Astrocyte (in vitro differentiated cells and primary cell): ENCODE measurements around the gene ACACB. TPM values are rescaled to one million over a fixed set of nuclear protein-coding genes. Genes with fewer than 3 reads are reported as not detected.

Experiments used
- DNase-seq: peaks from one replicate; pipeline ENCODE4 v3.0.0-alpha.2; 2010; ENCODE audit warnings: low read depth
- FAIRE-seq: peaks from 2 replicates; lab custom pipeline; 2011; peaks lifted over from hg19 to GRCh38; lab: Jason Lieb, UNC
- H2AFZ ChIP-seq: 2 replicates; pipeline ENCODE4 v1.6.0; 2012; ENCODE audit warnings: low read depth, low read length, inconsistent platforms
- H3K27ac ChIP-seq: 2 replicates; pipeline ENCODE4 v1.5.1; 2011; ENCODE audit warnings: low read depth, low read length, inconsistent platforms
- H3K27me3 ChIP-seq: 2 replicates; pipeline ENCODE4 v1.6.0; 2011; ENCODE audit warnings: low read length, inconsistent platforms; ENCODE audit not compliant: insufficient read depth
- H3K36me3 ChIP-seq: 2 replicates; pipeline ENCODE4 v1.5.1; 2011; ENCODE audit warnings: low read length, inconsistent platforms; ENCODE audit not compliant: insufficient read depth
- H3K4me1 ChIP-seq: 2 replicates; pipeline ENCODE4 v1.5.1; 2011; ENCODE audit warnings: low read length, inconsistent platforms; ENCODE audit not compliant: insufficient read depth
- H3K4me2 ChIP-seq: 2 replicates; pipeline ENCODE4 v1.6.0; 2012; ENCODE audit warnings: low read length, inconsistent platforms
- H3K4me3 ChIP-seq: 2 replicates; pipeline ENCODE4 v1.5.1; 2011; ENCODE audit warnings: low read depth, mild to moderate bottlenecking, low read length, inconsistent platforms; ENCODE audit not compliant: insufficient read depth
- H3K79me2 ChIP-seq: 2 replicates; pipeline ENCODE4 v1.6.0; 2012; ENCODE audit warnings: mild to moderate bottlenecking, low read length, inconsistent platforms; ENCODE audit not compliant: insufficient read depth
- H3K9ac ChIP-seq: 2 replicates; pipeline ENCODE4 v1.6.0; 2012; ENCODE audit warnings: mild to moderate bottlenecking, low read length, inconsistent platforms
- H3K9me3 ChIP-seq: 2 replicates; pipeline ENCODE4 v1.5.1; 2012; ENCODE audit warnings: low read depth, mild to moderate bottlenecking, low read length, inconsistent platforms; ENCODE audit not compliant: insufficient read depth
- H4K20me1 ChIP-seq: 2 replicates; pipeline ENCODE4 v1.6.0; 2012; ENCODE audit warnings: low read length, inconsistent platforms; ENCODE audit not compliant: insufficient read depth
- H3K27ac Mint-ChIP-seq: one replicate; pipeline ENCODE4 v1.8.0; 2021; ENCODE audit warnings: mild to moderate bottlenecking, mixed read lengths; ENCODE audit not compliant: unreplicated experiment
- H3K27me3 Mint-ChIP-seq: one replicate; pipeline ENCODE4 v1.8.0; 2021; ENCODE audit warnings: low read depth, mixed read lengths; ENCODE audit not compliant: unreplicated experiment
- H3K36me3 Mint-ChIP-seq: one replicate; pipeline ENCODE4 v1.8.0; 2021; ENCODE audit warnings: low read depth, mixed read lengths; ENCODE audit not compliant: unreplicated experiment
- H3K4me1 Mint-ChIP-seq: one replicate; pipeline ENCODE4 v1.8.0; 2021; ENCODE audit warnings: low read depth, mixed read lengths; ENCODE audit not compliant: unreplicated experiment
- H3K4me3 Mint-ChIP-seq: one replicate; pipeline ENCODE4 v1.8.0; 2021; ENCODE audit warnings: mild to moderate bottlenecking, moderate library complexity, mixed read lengths; ENCODE audit not compliant: unreplicated experiment
- H3K9me3 Mint-ChIP-seq: one replicate; pipeline ENCODE4 v1.8.0; 2021; ENCODE audit warnings: mild to moderate bottlenecking, mixed read lengths; ENCODE audit not compliant: unreplicated experiment
- CTCF ChIP-seq: IDR thresholded peaks from 2 replicates; pipeline ENCODE4 v1.5.1; 2011; ENCODE audit warnings: low read depth, mild to moderate bottlenecking, inconsistent platforms, low read length, moderate library complexity; ENCODE audit not compliant: insufficient read depth
- EZH2 ChIP-seq: IDR thresholded peaks from 2 replicates; pipeline ENCODE4 v1.6.1; 2012; ENCODE audit warnings: mild to moderate bottlenecking, low read length, inconsistent platforms; ENCODE audit not compliant: insufficient read depth
- total RNA-seq: library from RNA; stranded (reverse); gene quantifications from 2 replicates; pipeline ENCODE4 v1.2.1, GENCODE V29; 2021

The ACACB gene
- total RNA-seq, 1 donor from 2014 or later: 3.9 TPM

GRCh38 chr12:109192358-109192757 lies 76.0 kb downstream of the ACACB start:
- no peaks in the 10 kb centered on the region for H4K20me1 ChIP-seq
- FAIRE-seq (no peak), DNase-seq (peak; percentile 44)
- H3K9me3 Mint-ChIP-seq: no peaks in the 10 kb centered on the region
- no peak overlapping the region for H3K4me3 Mint-ChIP-seq
- no peak overlapping the region for H3K27ac Mint-ChIP-seq
- TF ChIP-seq EZH2: no peak
- TF ChIP-seq CTCF: no peak
- H3K79me2 ChIP-seq: no peaks in the 10 kb centered on the region
- H3K27me3 ChIP-seq: no peaks in the 10 kb centered on the region
- no peak overlapping the region for H3K4me2 ChIP-seq
- H3K4me3 ChIP-seq: no peak overlapping the region
- peaks cover 9% of the 10 kb centered on the region for H3K4me1 Mint-ChIP-seq
- H3K4me1 ChIP-seq: no peaks in the 10 kb centered on the region
- no peak overlapping the region for H3K27ac ChIP-seq
- H2AFZ ChIP-seq: no peak overlapping the region
- peaks cover 6% of the 10 kb centered on the region for H3K36me3 Mint-ChIP-seq
- H3K9me3 ChIP-seq: no peaks in the 10 kb centered on the region
- H3K9ac ChIP-seq: no peak overlapping the region
- H3K36me3 ChIP-seq: no peaks in the 10 kb centered on the region
- H3K27me3 Mint-ChIP-seq: peaks cover 3% of the 10 kb centered on the region

- H3K27ac Mint-ChIP-seq: no peak overlapping the region
- peaks cover 6% of the 10 kb centered on the region for H3K36me3 Mint-ChIP-seq
- no peaks in the 10 kb centered on the region for H3K9me3 Mint-ChIP-seq
These were observed 77.5 kb downstream of the ACACB start for GRCh38 chr12:109193896-109194295.

More at GRCh38 chr12:109193896-109194295, 77.5 kb downstream of the ACACB start:
- no peak overlapping the region for H3K4me3 Mint-ChIP-seq
- FAIRE-seq (no peak), DNase-seq (no peak)
- Histone ChIP-seq H3K4me2 (no peak overlapping the region), H3K9me3 (no peaks in the 10 kb centered on the region), H3K27me3 (no peaks in the 10 kb centered on the region), H3K9ac (no peak overlapping the region), H3K4me3 (no peak overlapping the region), H4K20me1 (no peaks in the 10 kb centered on the region), H3K79me2 (no peaks in the 10 kb centered on the region), H3K4me1 (no peaks in the 10 kb centered on the region), H3K27ac (no peak overlapping the region), H2AFZ (no peak overlapping the region), H3K36me3 (no peaks in the 10 kb centered on the region)
- no peak for TF ChIP-seq CTCF
- TF ChIP-seq EZH2: no peak
- H3K4me1 Mint-ChIP-seq: peaks cover 9% of the 10 kb centered on the region
- peaks cover 3% of the 10 kb centered on the region for H3K27me3 Mint-ChIP-seq
